ENCODE measurements around the gene OR5AN1. TPM values are rescaled to one million over a fixed set of nuclear protein-coding genes. Genes with fewer than 3 reads are reported as not detected.
"Not testable (repeated sequence)": the region's sequence is repeated elsewhere in the genome, so short reads cannot be mapped to it uniquely, and the experiment has no call there.

The OR5AN1 gene, protein sequence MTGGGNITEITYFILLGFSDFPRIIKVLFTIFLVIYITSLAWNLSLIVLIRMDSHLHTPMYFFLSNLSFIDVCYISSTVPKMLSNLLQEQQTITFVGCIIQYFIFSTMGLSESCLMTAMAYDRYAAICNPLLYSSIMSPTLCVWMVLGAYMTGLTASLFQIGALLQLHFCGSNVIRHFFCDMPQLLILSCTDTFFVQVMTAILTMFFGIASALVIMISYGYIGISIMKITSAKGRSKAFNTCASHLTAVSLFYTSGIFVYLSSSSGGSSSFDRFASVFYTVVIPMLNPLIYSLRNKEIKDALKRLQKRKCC
- not detected in 2 replicates for total RNA-seq

DNA sequence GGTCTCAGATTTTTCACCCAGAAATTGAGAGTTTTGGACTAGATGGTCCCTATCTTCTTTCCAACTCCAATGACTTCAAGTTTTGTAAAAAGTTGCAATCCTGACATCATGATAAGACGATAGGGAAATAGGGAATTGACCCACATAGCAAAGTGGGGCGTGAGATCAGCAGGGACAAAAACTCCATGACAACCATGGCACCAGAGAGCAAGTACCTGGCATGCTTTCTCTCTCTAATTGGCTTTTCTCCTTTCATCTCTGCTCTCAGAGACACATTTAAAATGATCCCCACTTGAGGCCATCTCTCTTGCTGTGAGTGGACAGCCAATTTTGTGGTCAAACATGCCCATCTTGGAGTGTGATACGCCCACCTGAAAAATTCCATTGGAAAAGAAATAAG lies at the start of gene OR5AN1:
TSS of gene OR5AN1 (plus strand) at position 301 of the 400 bp plus-strand sequence. CDS start 5,564 bp downstream, outside the sequence.
- no peak for DNase-seq (ENCODE audit: low read depth)

DNA sequence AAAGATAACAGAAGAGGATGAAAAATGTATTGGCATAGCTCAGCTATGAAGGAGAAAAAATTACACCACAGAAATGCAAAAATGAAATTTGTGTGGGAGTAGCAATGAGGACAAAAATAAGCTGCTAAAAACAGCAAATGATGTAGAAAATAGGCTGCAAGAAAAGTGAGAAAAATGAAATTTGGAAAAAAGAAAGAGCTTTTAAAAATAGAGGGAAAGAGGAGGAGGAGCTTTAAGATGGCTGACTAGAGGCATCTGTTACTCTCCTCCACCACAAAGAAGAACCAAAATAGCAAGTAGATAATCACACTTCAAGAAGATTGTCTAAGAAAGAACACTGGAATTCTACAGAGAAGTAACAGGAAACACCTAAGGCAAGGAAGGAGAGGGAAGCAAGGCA lies 23.7 kb upstream of the OR5AN1 start:
- DNase-seq (ENCODE audit: low read depth), result no peak

DNA sequence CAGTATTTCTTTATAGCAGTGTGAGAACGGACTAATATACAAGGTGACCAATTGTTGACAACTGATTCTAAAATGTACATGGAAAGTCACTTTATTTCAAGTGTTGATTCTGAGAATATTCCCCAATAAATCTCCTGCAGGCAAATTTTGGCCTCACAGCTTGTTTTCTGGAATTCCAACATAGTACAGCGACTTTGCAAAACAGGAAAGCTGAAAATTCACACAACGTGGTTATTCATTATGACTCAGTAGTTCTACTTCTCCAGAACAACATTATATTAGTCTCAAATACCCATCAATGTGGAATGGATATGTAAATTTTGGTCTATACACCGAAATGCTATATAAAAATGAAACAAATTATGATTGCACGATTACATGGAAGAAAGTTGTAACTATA lies 22.5 kb upstream of the OR5AN1 start:
- DNase-seq (ENCODE audit: low read depth), result no peak

DNA sequence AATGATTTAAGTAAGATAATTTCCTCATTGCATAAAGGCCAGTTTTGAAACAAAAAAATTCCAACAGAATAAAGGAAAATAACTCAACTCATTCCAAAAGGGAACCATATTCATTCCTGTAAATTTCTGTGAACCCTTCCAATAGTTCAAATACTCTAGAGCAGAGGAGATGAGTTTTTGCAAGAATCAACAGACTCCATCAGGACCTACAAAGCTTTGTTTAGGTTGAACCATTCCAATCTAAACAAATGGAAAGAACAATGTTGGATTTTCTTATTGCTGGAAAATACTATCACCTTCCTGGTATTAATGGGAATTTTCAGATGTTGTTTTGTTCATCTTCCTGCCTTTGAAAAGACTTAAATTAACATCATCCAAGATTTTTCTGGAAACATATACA lies 21.8 kb upstream of the OR5AN1 start:
- no peak for DNase-seq (ENCODE audit: low read depth)

DNA sequence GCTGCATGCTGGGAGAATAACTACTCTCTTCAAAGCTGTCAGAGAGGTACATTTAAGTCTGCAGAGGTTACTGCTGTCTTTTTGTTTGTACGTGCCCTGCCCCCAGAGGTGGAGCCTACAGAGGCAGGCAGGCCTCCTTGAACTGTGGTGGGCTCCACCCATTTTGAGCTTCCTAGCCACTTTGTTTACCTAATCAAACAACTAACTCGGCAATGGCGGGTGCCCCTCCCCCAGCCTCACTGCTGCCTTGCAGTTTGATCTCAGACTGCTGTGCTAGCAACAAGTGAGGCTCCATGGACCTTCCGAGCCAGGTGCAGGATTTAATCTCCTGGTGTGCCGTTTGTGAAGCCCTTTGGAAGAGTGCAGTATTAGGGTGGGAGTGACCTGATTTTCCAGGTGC lies 9.0 kb upstream of the OR5AN1 start:
- DNase-seq (ENCODE audit: low read depth), result not testable (repeated sequence)

DNA sequence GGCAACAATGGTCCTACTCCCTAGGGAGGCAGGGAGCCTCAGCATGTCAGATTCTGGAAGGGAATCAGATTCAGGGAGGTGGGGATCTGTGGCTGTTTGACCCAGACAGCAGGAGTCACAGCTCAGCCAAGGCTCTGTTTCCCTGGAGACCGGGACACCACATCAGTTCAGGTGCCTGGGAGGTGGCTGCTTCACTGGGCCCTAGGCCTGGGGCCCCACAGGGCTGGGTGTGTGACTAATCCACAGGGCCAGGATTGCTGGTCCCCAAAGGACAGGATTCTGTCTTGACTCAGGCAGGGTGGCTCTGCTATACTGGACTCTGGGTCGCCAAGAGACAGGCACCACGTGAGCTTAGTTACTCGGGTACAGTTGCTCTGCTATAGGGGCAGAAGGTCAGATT lies 3.5 kb upstream of the OR5AN1 start:
- DNase-seq (ENCODE audit: low read depth), result no peak

DNA sequence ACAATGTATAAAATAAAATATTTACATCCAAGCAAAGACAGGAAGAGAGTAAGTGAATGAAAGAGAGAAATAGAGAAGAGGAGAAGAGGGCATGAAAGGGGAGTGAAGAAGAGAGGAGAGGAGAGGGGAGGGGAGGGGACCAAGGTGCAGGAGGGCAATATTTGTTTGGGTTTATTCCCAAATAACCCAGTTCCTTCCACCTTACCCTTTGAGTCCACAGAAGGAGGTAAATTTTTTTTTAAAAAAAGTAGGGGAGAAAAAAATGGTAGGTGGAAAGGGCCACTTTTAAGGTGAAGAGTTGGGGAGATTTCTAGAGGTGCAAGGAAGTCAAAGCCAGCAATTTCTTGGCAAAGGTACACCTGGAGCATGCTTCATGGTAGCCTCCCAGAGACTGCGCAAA lies 2.1 kb upstream of the OR5AN1 start:
- DNase-seq (ENCODE audit: low read depth), result no peak

DNA sequence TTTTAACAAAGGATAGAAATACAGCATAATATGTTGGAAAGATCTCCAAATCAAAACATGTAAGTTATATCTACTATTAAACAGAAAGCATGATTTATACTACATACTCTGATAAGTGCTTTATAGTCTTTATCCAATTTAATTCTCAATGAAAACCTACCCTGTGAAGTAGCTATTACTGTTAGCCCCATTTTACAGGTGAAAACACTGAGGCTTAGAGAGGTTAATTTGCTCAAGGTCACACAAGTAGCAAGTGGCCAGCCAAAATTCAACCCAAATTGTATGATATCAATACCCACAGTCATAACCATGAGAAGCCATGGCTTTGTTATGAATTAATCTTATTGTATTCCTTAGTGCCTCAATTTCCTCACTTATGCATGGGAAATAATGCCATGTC lies 675 bp upstream of the OR5AN1 start:
- no peak for DNase-seq (ENCODE audit: low read depth)

DNA sequence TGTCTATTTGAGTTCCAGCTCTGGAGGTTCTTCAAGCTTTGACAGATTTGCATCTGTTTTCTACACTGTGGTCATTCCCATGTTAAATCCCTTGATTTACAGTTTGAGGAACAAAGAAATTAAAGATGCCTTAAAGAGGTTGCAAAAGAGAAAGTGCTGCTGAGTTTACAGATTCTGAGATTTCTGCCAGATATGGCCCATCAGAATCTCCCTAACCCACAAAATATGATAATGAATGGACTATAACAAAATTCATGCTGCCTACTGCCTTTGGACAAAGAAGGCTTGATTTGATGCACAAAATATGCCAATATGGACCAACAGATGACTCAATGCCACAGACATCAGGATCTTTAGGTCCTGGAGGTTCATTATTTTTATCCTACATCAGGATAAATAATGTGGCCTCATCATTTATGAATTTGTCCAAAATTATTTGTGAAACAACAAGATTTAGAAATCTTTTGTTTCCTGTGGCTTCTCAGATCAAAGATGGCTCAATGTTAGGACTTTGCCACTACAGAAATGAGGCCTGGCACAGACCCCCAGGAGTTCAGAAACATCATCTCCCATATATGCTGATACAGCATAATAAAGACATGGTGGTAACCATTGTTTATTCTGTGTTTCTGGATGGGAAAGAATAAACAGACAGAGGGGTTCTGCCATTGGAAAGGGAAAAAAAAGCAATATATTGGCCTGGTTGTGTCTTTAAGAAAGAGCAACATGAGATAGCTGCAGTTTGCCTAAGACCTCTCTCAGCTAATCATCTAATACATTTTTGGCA lies 6.7 kb downstream of the OR5AN1 start:
- no peak for DNase-seq (ENCODE audit: low read depth)

DNA sequence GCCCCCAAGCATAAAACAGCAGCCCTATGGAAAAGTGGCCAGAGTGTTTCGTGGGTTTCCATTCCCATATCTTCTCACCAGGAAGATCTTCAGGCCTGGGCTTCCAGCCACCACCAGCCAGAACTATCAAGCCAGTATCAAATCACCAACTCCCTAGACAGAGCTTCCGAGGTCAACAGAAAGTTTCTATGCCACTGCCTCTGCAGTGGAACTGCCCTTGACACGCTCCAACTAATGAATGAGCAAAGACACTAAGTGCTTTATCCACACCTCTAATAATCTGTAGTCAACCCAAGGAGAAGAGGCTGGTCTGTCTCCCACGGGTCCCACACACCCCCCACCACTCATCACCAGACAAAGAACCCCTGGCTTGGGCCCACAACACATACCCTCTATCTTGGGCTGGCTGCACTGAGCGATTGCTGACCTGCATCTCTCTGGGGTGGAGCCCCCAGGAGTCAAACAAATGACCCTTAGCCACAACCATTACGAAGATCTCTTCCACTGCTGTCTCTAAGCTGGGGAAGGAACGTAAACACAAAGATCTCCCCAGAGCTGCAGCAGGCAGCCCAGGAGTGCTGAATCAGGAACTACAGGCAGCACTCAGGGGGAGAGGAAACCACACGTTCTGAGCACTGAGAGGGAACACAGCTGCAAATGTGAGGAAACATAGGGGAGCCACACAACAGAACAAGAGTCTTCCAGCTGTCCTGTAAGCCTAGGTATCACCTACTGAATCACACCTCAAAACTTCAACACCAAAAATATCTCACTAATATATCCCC lies 9.7 kb downstream of the OR5AN1 start:
- DNase-seq (ENCODE audit: low read depth), result no peak

DNA sequence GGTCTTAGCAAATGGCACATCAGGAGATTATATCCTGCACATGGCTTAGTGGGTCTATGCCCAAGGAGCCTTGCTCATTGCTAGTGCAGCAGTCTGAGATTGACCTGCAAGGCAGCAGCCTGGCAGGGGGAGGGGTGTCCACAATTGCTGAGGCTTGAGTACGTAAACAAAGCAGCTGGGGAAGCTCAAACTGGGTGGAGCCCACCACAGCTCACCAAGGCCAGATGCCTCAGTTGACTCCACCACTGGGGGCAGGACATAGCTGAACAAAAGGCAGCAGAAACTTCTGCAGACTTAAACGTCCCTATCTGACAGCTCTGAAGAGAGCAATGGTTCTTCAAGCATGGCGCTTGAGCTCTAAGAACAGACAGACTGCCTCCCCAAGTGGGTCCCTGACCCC lies 13.6 kb downstream of the OR5AN1 start:
- DNase-seq (ENCODE audit: low read depth), result not testable (repeated sequence)

DNA sequence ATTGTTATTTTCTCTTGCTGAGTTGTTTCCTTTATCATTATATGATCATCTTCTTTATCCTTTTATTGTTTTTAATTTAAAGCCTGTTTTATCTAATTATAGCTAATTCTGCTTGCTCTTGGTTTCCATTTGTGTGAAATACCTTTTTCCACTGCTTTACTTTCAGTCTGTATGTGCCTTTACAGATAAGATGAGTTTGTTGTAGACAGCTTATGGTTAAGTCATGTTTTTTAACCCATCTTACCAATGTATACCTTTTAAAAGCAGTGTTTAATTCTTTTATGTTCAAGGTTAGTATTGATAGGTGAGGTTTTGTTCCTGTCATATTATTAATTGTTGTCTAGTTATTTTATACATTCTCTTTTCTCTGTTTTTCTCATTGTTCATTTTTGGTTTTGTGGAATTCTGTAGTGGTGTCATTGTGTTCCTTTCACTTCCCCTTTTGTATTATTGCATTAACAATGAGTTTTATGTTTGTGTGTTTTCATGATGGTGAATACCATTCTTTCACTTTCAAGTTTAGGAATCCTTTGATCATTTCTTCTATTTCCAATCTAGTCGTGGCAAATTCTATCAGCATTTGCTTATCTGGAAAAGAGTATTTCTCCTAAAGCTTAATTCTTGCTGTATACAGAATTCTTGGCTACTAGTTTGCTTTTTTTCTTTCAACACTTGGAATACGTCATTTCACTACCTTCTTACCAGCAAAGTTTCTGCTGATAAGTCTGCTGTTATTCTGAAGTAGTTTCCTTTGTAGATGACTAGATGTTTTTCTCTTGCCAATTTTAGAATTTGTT lies 21.8 kb downstream of the OR5AN1 start:
- DNase-seq (ENCODE audit: low read depth), result no peak

DNA sequence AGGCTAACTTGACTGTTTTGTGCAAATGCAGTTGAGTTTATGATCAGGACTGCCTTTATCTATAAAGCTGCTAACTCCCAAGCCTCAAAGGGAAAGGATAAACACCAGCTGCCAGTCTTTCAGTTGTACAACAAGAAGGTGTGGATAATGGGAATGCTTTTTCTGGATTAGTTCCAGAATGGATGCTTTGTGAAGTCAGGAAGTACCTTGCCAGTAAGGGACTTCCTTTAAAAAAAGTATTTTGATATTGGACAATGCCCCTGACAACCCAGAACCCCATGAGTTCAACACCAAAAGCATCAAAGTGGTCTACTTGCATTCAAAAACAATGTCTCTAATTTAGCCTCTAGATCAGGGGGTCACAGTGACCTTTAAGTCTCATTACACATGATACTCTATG lies 35.5 kb downstream of the OR5AN1 start:
- DNase-seq (ENCODE audit: low read depth), result no peak

DNA sequence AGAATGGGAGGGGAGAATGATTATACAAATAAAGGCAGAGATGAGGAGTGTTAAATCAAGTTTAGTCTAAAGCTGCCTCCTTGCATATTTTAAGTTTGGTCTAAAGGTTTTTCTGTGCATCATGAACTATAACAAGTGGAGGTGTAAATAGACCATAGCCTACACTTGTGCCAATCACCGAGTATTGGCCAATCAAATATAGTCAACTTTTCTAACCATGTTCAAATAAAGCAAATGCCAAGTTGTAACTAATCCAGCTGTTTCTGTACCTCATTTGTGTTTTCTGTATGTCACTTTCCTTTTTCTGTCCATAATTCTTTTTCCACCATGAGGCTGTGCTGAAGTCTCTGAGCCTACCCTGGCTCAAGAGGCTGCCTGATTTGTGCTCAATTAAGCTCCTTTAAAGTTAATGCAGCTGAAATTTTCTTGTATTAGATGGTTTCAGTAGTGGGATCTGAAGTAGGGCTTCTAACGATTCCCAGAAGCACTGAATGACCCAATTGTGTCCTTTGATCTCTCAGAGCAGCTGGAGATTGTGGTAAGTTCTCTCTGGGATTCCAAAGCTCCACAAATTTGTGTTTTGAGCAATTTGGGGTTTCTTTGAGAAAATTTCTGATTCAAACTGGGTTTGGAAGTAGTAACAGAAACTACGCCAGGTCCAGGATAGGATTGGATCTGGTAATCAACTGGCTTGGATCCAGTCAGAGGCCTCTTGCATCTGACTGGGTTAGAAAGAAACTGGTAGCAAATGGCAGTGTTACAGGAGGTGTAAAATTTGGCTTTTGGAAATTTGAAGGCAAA lies 42.0 kb downstream of the OR5AN1 start:
- DNase-seq (ENCODE audit: low read depth), result no peak

DNA sequence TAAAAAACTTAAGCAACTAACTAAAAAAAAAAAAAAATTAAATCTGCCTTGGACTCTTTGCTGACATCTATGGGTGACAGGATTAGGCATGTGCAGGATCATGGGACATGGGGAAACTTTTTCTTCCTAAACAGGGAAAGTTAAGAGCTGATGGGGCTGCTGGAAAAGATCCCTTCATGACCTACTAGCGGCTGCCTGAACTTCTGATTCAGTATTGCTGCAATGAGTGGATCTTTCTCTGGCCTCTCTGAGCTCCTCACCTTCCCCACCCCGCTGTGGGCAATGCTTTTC lies 42.5 kb downstream of the OR5AN1 start:
- DNase-seq (ENCODE audit: low read depth), result no peak

DNA sequence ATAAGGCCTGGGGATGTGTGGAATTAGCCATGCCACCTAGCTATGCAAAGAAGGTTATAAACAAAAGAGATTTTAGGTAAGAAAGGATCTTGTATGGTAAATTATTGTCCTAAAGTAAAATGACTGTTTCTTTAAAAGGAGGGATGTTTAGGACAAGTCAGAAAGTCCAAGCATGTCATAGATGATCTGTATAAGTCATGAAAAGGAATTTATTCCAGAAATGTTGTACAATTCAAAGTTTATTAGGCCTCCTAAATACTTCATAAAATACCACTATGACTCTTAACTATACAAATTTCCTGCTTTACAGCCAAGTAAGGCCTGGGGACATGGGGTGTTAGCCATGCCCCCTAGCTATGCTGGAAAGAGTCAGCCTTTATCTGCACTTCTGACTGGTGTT lies 44.9 kb downstream of the OR5AN1 start:
- DNase-seq (ENCODE audit: low read depth), result no peak

DNA sequence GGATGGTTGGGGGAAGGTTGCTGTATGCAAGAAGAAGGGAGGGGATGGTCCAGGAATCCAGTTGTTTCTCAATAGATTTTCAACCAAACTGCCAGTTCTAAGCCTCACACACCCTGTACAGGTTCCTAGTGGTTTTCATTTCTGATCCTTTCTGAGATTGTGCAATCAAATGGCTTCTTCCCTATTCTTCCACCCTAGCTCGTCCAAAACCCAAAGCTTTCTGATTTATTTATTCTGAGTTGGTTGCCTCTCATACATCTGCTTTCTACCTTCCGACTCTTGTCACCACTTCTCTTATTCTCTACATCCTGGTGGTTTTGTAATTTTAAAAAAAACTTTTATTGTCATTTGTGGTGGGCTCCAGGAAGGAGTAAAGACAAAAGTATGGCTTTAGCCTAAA lies 55.0 kb downstream of the OR5AN1 start:
- DNase-seq (ENCODE audit: low read depth), result no peak

DNA sequence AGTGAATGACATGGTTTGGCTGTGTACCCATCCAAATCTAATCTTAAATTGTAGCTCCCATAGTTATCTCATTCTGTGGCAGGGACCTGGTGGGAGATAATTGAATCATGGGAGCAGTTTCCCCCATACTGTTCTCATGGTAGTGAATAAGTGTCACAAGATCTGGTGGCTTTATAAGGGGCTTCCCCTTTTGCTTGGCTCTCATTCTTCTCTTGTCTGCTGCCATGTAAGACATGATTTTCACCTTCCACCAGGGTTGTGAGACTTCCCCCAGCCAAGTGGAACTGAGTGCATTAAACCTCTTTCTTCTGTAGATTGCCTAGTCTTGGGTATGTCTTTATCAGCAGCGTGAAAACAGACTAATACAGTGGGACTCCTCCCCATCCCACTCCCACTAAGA lies 56.4 kb downstream of the OR5AN1 start:
- no peak for DNase-seq (ENCODE audit: low read depth)

DNA sequence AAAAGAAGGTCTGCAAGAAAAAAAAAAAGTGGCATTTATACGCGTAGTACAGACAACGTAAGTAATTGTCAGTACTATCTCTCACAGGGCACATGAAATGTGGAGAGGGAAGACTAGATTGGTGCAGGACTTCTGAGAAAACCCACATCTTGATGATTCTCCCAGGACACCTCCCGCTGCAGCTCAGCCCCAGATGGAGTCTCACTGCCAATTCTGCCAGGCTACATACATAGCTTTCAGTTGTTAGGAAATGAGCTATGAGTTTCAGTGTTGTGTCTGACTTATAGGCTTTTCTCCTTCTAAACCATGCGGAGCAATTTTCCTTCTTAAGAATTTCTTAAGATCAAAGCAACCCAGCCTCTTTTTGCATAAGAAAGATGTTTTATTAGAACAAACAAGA lies 57.9 kb downstream of the OR5AN1 start:
- DNase-seq (ENCODE audit: low read depth), result no peak

DNA sequence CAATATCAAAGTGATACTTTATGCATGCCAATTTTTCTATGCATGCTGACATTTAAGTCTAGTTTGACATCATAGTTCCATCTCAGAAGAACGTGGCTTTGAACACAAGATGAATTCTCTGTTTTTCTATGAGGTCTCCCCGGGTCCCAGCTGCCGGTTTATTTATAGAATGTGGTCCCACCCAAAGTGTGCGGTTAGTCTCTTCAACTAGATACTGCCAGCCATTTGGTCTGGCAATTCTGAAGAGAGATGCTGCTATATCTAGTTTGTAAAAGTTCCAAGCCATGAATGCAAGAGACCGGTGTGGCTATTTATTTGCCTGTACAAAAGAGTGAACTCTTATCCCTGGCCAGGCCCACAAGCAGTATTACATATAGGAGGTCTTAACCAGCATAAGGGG lies 58.3 kb downstream of the OR5AN1 start:
- DNase-seq (ENCODE audit: low read depth), result no peak

DNA sequence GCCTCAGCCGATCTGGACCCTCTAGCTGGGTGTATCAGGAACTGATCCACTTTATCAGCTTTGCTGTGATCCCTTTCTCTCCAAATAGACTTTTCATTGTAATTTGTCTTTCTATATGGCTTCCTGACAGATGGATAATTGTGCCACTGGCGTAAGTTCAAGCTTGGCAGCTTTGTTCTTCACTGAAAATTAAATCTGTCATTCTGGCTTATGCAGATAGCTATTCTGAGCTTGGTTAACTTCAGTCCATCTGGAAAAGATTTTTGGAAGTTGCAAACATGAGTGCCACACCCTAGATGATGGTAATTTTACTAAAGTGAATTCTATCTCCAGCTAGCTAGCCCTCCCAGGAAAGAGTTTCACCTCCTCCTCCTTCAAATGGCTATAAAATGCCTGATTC lies 59.5 kb downstream of the OR5AN1 start:
- DNase-seq (ENCODE audit: low read depth), result no peak
